GM19467 (cell line): ENCODE measurements around the gene RPL5.
A peak's percentile ranks its signal among the peaks of the same experiment; 100 is the strongest.
"Not testable (repeated sequence)": the region's sequence is repeated elsewhere in the genome, so short reads cannot be mapped to it uniquely, and the experiment has no call there.

Experiments used
- ATAC-seq: cut with Tn5 transposase; IDR thresholded peaks from one replicate; pipeline ENCODE4 v1.9.1; 2021; ENCODE audit warnings: mild to moderate bottlenecking, moderate library complexity; ENCODE audit not compliant: unreplicated experiment

Gene RPL5

GRCh38 chr1:92831762-92832536, at the start of gene RPL5:
Gene RPL5 (plus strand): TSS chr1:92832040. CDS start chr1:92832115, 75 bp downstream.
- peak; percentile 84 for ATAC-seq

GRCh38 chr1:92783550-92783949, 48.3 kb upstream of the RPL5 start:
- not testable (repeated sequence) for ATAC-seq

GRCh38 chr1:92784021-92784638, 47.7 kb upstream of the RPL5 start:
- peak; percentile 14 for ATAC-seq

- peak; percentile 94 for ATAC-seq
Observed at GRCh38 chr1:92784639-92785500, 47.0 kb upstream of the RPL5 start, which contains the start of gene EVI5. Gene EVI5 (minus strand): TSS chr1:92785108. CDS start chr1:92736546, 48,562 bp downstream.

- no peak for ATAC-seq
Observed at GRCh38 chr1:92786111-92786901, 45.5 kb upstream of the RPL5 start.

GRCh38 chr1:92790081-92790480, 41.8 kb upstream of the RPL5 start:
- ATAC-seq: no peak

GRCh38 chr1:92790867-92791266, 41.0 kb upstream of the RPL5 start:
- ATAC-seq: no peak

- no peak for ATAC-seq
Observed at GRCh38 chr1:92791487-92792066, 40.3 kb upstream of the RPL5 start.

- ATAC-seq: no peak
Observed at GRCh38 chr1:92792340-92792782, 39.5 kb upstream of the RPL5 start.

- no peak for ATAC-seq
Observed at GRCh38 chr1:92795166-92795565, 36.7 kb upstream of the RPL5 start.

- no peak for ATAC-seq
Observed at GRCh38 chr1:92797297-92797696, 34.5 kb upstream of the RPL5 start.

- ATAC-seq: no peak
Observed at GRCh38 chr1:92797961-92798360, 33.9 kb upstream of the RPL5 start.

GRCh38 chr1:92803140-92803887, 28.5 kb upstream of the RPL5 start:
- ATAC-seq: no peak

- ATAC-seq: peak; percentile 58
Observed at GRCh38 chr1:92804721-92805201, 27.1 kb upstream of the RPL5 start.

- no peak for ATAC-seq
Observed at GRCh38 chr1:92805216-92805615, 26.6 kb upstream of the RPL5 start.

- no peak for ATAC-seq
Observed at GRCh38 chr1:92808381-92808780, 23.5 kb upstream of the RPL5 start.

GRCh38 chr1:92816732-92817131, 15.1 kb upstream of the RPL5 start:
- ATAC-seq: no peak

- ATAC-seq: no peak
Observed at GRCh38 chr1:92817137-92817697, 14.6 kb upstream of the RPL5 start.
